Neural cell (in vitro differentiated cells): ENCODE measurements around the gene NCOA4.

Source experiments
- CTCF ChIP-seq: fragments of 450-650 bp; IDR thresholded peaks from 2 replicates; pipeline ENCODE4 v1.5.1; 2014; ENCODE audit warnings: antibody characterized with exemption, mild to moderate bottlenecking, moderate library complexity; ENCODE audit not compliant: poor library complexity, severe bottlenecking
- EZH2 ChIP-seq: fragments of 200-600, 300-800 bp; shearing (Covaris generic), sonication (generic); IDR thresholded peaks from 2 replicates; pipeline ENCODE4 v1.6.1; 2014; ENCODE audit warnings: antibody characterized with exemption, low read length, borderline replicate concordance, mild to moderate bottlenecking; ENCODE audit not compliant: insufficient read depth, poor library complexity, severe bottlenecking
- POLR2AphosphoS5 ChIP-seq: IDR thresholded peaks from 2 replicates; pipeline ENCODE4 v1.6.1; 2012
- REST ChIP-seq: IDR thresholded peaks from 2 replicates; pipeline ENCODE4 v1.6.1; 2012; ENCODE audit warnings: borderline replicate concordance
- TAF1 ChIP-seq: IDR thresholded peaks from 2 replicates; pipeline ENCODE4 v1.6.1; 2012; ENCODE audit warnings: low read depth

- TF ChIP-seq REST (no peak), TAF1 (no peak), CTCF (no peak), POLR2AphosphoS5 (no peak), EZH2 (no peak)
These were observed 32.9 kb downstream of the NCOA4 start for GRCh38 chr10:45997557-45997956.
